GM21447 (cell line): ENCODE results near the gene PSMD13.

ENCODE experiments used
- ATAC-seq: cut with Tn5 transposase; IDR thresholded peaks from one replicate; pipeline ENCODE4 v1.9.1; 2021; ENCODE audit not compliant: unreplicated experiment

The PSMD13 gene

GRCh38 chr11:297586-298405, 61.0 kb downstream of the PSMD13 start:
- ATAC-seq = no peak

GRCh38 chr11:298406-299065, 61.8 kb downstream of the PSMD13 start:
- ATAC-seq = no peak

- ATAC-seq = no peak
These were observed 62.5 kb downstream of the PSMD13 start, which contains the start of gene IFITM5 for GRCh38 chr11:299081-299891. Gene IFITM5 (minus strand): TSS chr11:299526. CDS start chr11:299490, 36 bp downstream.

- no peak for ATAC-seq
These were observed 63.4 kb downstream of the PSMD13 start for GRCh38 chr11:299951-300735.
